Mammary epithelial cell (primary cell): ENCODE data around the gene KCNG2.

ENCODE experiments used
- CTCF ChIP-seq, 2 donors: IDR thresholded peaks in 1 of 2; conservative IDR thresholded peaks in 1 of 2; 2 replicates each; pipeline ENCODE4 v1.5.1; 2011 to 2012; ENCODE audit warnings: inconsistent platforms in 2 of 2, low read length in 2 of 2, mild to moderate bottlenecking in 2 of 2, control low read depth in 1 of 2, low read depth in 1 of 2; ENCODE audit not compliant: insufficient read depth in 1 of 2; ENCODE audit errors: extremely low read depth in 1 of 2
- EZH2 ChIP-seq: IDR thresholded peaks from 2 replicates; pipeline ENCODE4 v1.6.1; 2012; ENCODE audit warnings: low read length, inconsistent platforms, borderline replicate concordance

GRCh38 chr18:79787865-79788733, 9.6 kb upstream of the KCNG2 start:
- TF ChIP-seq EZH2: no peak
- no peak for TF ChIP-seq CTCF (conservative IDR thresholded peaks at IDR 0.05 in 1 of 2, IDR thresholded peaks at IDR 0.05 in 1 of 2; ENCODE audit: extremely low read depth in 1 of 2, insufficient read depth in 1 of 2, low read depth in 1 of 2, low read length in 2 of 2)
